ENCODE measurements around the gene FARS2.

Gene FARS2

DNA sequence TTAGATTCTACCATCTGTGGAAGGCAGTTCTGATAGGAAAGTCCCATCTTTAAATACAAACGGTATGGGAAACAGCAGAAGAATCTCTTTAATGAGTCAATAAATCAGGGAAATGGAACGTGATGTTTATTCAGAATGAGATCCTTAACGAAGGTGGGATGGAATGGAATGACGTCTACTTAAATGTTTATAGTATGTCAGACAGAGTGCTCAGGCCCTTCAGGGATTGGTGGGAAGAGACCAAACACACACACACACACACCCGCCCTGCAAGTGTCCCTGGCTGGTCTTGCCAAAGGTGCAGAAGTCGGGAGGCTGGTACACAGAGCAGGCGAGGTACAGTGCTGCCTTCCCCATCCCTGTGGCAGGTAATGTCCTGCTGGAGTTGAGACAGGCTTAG is 164.0 kb downstream of the FARS2 start:
- TF ChIP-seq, protein P1, sequence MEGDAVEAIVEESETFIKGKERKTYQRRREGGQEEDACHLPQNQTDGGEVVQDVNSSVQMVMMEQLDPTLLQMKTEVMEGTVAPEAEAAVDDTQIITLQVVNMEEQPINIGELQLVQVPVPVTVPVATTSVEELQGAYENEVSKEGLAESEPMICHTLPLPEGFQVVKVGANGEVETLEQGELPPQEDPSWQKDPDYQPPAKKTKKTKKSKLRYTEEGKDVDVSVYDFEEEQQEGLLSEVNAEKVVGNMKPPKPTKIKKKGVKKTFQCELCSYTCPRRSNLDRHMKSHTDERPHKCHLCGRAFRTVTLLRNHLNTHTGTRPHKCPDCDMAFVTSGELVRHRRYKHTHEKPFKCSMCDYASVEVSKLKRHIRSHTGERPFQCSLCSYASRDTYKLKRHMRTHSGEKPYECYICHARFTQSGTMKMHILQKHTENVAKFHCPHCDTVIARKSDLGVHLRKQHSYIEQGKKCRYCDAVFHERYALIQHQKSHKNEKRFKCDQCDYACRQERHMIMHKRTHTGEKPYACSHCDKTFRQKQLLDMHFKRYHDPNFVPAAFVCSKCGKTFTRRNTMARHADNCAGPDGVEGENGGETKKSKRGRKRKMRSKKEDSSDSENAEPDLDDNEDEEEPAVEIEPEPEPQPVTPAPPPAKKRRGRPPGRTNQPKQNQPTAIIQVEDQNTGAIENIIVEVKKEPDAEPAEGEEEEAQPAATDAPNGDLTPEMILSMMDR (IDR thresholded peaks at IDR 0.05; ENCODE audit: low read depth, low read length) = no peak
- TF ChIP-seq EZH2phosphoT487 (IDR thresholded peaks at IDR 0.05; ENCODE audit: low read depth) = no peak
- H3K4me2 ChIP-seq (ENCODE audit: low read length) = no peak overlapping the region

DNA sequence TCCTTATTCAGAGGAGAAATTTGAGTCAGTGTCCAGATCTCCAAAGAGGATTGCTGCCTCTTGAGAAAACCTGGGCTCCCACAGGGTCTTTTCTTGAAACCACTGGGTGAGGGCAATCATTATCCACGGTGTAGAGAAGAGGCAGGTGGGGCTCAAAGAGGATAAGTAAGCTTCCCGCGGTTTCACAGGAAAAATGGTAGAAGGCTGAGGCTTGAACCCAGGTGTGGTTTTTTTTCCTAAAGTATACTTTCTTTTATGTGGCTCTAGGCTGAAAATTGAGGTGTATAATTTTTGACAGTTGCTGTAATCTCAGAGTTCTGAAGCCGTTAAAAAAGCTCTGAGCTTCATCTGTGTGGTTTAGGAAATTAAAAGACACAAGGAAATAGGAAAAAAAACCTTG is 164.5 kb downstream of the FARS2 start:
- no peak overlapping the region for H2AFZ ChIP-seq (ENCODE audit: low read depth, low read length)
- no peaks in the 10 kb centered on the region for H3K36me3 ChIP-seq (replicated peaks; ENCODE audit: low read depth, low read length)
- no peaks in the 10 kb centered on the region for H3K9me3 ChIP-seq (ENCODE audit: insufficient read depth, low read length)
- no peak overlapping the region for H3K4me3 ChIP-seq (ENCODE audit: low read length)
- H3K27me3 ChIP-seq (ENCODE audit: low read depth, low read length) = no peaks in the 10 kb centered on the region
- peaks cover 5% of the 10 kb centered on the region; the same call in 1 of the 2 replicates for H3K4me1 ChIP-seq (ENCODE audit: low read length)
- H3K79me2 ChIP-seq (ENCODE audit: low read length) = no peaks in the 10 kb centered on the region
- no peaks in the 10 kb centered on the region for H4K20me1 ChIP-seq (ENCODE audit: insufficient read depth, low read length)
- TF ChIP-seq EZH2phosphoT487 (IDR thresholded peaks at IDR 0.05; ENCODE audit: low read depth) = no peak
- TF ChIP-seq, protein P1 (IDR thresholded peaks at IDR 0.05; ENCODE audit: low read depth, low read length) = no peak
- no peak overlapping the region for H3K4me2 ChIP-seq (ENCODE audit: low read length)
- no peak overlapping the region for H3K9ac ChIP-seq (ENCODE audit: low read length)
- H3K27ac ChIP-seq (ENCODE audit: low read length) = no peak overlapping the region

More for the DNA sequence above, 164.0 kb downstream of the FARS2 start:
- Histone ChIP-seq H4K20me1 (ENCODE audit: insufficient read depth, low read length) (no peaks in the 10 kb centered on the region), H3K4me1 (ENCODE audit: low read length) (peaks cover 5% of the 10 kb centered on the region; the same call in 1 of the 2 replicates), H3K9ac (ENCODE audit: low read length) (no peak overlapping the region), H2AFZ (ENCODE audit: low read depth, low read length) (no peak overlapping the region), H3K9me3 (ENCODE audit: insufficient read depth, low read length) (no peaks in the 10 kb centered on the region), H3K27ac (ENCODE audit: low read length) (no peak overlapping the region), H3K4me3 (ENCODE audit: low read length) (no peak overlapping the region), H3K27me3 (ENCODE audit: low read depth, low read length) (no peaks in the 10 kb centered on the region), H3K36me3 (replicated peaks; ENCODE audit: low read depth, low read length) (no peaks in the 10 kb centered on the region), H3K79me2 (ENCODE audit: low read length) (no peaks in the 10 kb centered on the region)

DNA sequence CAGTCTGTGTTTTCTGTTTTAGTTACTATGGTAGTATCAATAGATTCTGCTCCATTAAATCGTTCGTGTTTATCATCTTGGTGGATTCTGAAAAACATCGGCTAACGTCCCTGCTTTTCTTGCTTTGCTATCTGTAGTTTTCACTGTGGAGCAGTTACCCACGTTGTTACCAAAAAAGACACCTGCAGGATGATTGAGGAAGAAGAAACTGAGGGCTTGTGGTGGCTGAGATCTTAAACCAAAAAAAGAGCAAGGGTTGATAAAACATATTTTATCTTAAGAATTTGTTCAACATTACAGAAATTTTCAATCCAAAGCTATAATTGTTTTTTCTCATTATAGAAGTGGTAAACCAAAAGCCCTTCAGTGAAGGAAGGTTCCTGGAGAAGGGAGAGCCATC is 166.3 kb downstream of the FARS2 start:
- no peak overlapping the region for H3K9ac ChIP-seq (ENCODE audit: low read length)
- TF ChIP-seq, protein P1 (IDR thresholded peaks at IDR 0.05; ENCODE audit: low read depth, low read length) = no peak
- TF ChIP-seq EZH2phosphoT487 (IDR thresholded peaks at IDR 0.05; ENCODE audit: low read depth) = no peak
- no peak overlapping the region for H3K4me3 ChIP-seq (ENCODE audit: low read length)
- no peaks in the 10 kb centered on the region for H3K79me2 ChIP-seq (ENCODE audit: low read length)
- H3K9me3 ChIP-seq (ENCODE audit: insufficient read depth, low read length) = no peaks in the 10 kb centered on the region
- no peaks in the 10 kb centered on the region for H3K36me3 ChIP-seq (replicated peaks; ENCODE audit: low read depth, low read length)
- H4K20me1 ChIP-seq (ENCODE audit: insufficient read depth, low read length) = no peaks in the 10 kb centered on the region
- peak overlapping the region; percentile 17 for H3K4me2 ChIP-seq (ENCODE audit: low read length)
- H3K27me3 ChIP-seq (ENCODE audit: low read depth, low read length) = no peaks in the 10 kb centered on the region
- no peak overlapping the region for H3K27ac ChIP-seq (ENCODE audit: low read length)
- peaks cover 5% of the 10 kb centered on the region; the same call in 1 of the 2 replicates for H3K4me1 ChIP-seq (ENCODE audit: low read length)
- H2AFZ ChIP-seq (ENCODE audit: low read depth, low read length) = no peak overlapping the region

DNA sequence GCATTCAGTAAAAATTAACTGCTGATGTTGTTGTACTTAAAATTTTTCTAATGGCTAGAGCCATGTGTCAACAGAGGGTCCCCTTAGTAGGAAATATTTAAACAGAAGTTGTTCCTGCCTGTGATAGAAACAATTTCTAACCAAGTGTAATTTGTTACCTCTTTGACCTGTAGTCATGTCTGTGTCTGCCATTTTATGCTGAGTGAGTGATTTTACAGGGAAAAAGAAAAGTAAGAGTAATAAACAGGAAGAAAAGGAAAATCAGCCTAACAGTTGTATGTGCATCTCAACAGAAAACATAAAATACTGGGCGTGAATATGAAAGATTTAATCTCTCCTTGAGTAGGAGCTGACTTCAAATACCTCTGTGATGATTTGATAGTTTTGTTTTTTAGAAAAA is 172.0 kb downstream of the FARS2 start:
- H3K36me3 ChIP-seq (replicated peaks; ENCODE audit: low read depth, low read length) = peaks cover 4% of the 10 kb centered on the region
- no peak overlapping the region for H3K9ac ChIP-seq (ENCODE audit: low read length)
- H3K9me3 ChIP-seq (ENCODE audit: insufficient read depth, low read length) = no peaks in the 10 kb centered on the region
- H3K4me3 ChIP-seq (ENCODE audit: low read length) = no peak overlapping the region
- no peaks in the 10 kb centered on the region for H3K27me3 ChIP-seq (ENCODE audit: low read depth, low read length)
- no peak overlapping the region for H2AFZ ChIP-seq (ENCODE audit: low read depth, low read length)
- H4K20me1 ChIP-seq (ENCODE audit: insufficient read depth, low read length) = no peaks in the 10 kb centered on the region
- no peaks in the 10 kb centered on the region for H3K4me1 ChIP-seq (ENCODE audit: low read length)
- TF ChIP-seq EZH2phosphoT487 (IDR thresholded peaks at IDR 0.05; ENCODE audit: low read depth) = no peak
- TF ChIP-seq, protein P1 (IDR thresholded peaks at IDR 0.05; ENCODE audit: low read depth, low read length) = no peak
- H3K4me2 ChIP-seq (ENCODE audit: low read length) = no peak overlapping the region
- no peak overlapping the region for H3K27ac ChIP-seq (ENCODE audit: low read length)
- no peaks in the 10 kb centered on the region for H3K79me2 ChIP-seq (ENCODE audit: low read length)

All from OCI-LY3 (cell line).